ENCODE measurements around the gene LGI1. TPM values are rescaled to one million over a fixed set of nuclear protein-coding genes. Genes with fewer than 3 reads are reported as not detected.

The LGI1 gene
- polyA plus RNA-seq, 1 donor (not counting 4 experiments of a cell fraction or from before 2014, with no cell fraction given): not detected

- H4K20me1 ChIP-seq (ENCODE audit: control insufficient read depth, extremely low read depth, insufficient read depth, low read length): no peaks in the 10 kb centered on the region
- dilution Hi-C loops (cut with MboI; ENCODE audit: extremely low pct_ligation_motif_present, low sequenced_read_pairs): no loop called here
- no peak overlapping the region for H3K27ac ChIP-seq (ENCODE audit: control insufficient read depth, insufficient read depth, low read length)
- no peaks in the 10 kb centered on the region for H3K9me3 ChIP-seq (ENCODE audit: control insufficient read depth, low read depth, low read length)
- no peak overlapping the region for H2AFZ ChIP-seq (ENCODE audit: control insufficient read depth, low read length)
- DNase-seq (ENCODE audit: low read depth, low spot score) (no peak), FAIRE-seq (no peak)
- H3K4me3 ChIP-seq (ENCODE audit: control insufficient read depth in 2 of 3, extremely low read depth in 1 of 3, insufficient read depth in 2 of 3, low read depth in 1 of 3, low read length in 3 of 3): no peak overlapping the region
- H3K4me1 ChIP-seq (ENCODE audit: control insufficient read depth, extremely low read depth, insufficient read depth, low read length): no peaks in the 10 kb centered on the region
- H3K79me2 ChIP-seq (ENCODE audit: control insufficient read depth, insufficient read depth, low read length): no peaks in the 10 kb centered on the region
- H3K9me1 ChIP-seq (ENCODE audit: control insufficient read depth, extremely low read depth, insufficient read depth, low read length): no peaks in the 10 kb centered on the region
- no peaks in the 10 kb centered on the region for H3K36me3 ChIP-seq (ENCODE audit: control insufficient read depth in 2 of 2, extremely low read depth in 1 of 2, insufficient read depth in 2 of 2, low read length in 2 of 2)
- H3K27me3 ChIP-seq (ENCODE audit: control insufficient read depth, extremely low read depth, insufficient read depth, low read length): peaks cover under 1% of the 10 kb centered on the region
- no peak overlapping the region for H3K4me2 ChIP-seq (ENCODE audit: control insufficient read depth, extremely low read depth, insufficient read depth, low read depth, low read length)
- no peak overlapping the region for H3K9ac ChIP-seq (ENCODE audit: control insufficient read depth, extremely low read depth, insufficient read depth, low read length)
- TF ChIP-seq EZH2 (IDR thresholded peaks at IDR 0.05; ENCODE audit: low read length) (no peak), CTCF (optimal IDR thresholded peaks at IDR 0.05 in 1 of 3, IDR thresholded peaks at IDR 0.05 in 1 of 3, conservative IDR thresholded peaks at IDR 0.05 in 1 of 3; ENCODE audit: extremely low read depth in 1 of 3, insufficient read depth in 2 of 3, low read length in 3 of 3) (no peak)
Measured at GRCh38 chr10:93775356-93775755, 17.6 kb downstream of the LGI1 start.

DNA sequence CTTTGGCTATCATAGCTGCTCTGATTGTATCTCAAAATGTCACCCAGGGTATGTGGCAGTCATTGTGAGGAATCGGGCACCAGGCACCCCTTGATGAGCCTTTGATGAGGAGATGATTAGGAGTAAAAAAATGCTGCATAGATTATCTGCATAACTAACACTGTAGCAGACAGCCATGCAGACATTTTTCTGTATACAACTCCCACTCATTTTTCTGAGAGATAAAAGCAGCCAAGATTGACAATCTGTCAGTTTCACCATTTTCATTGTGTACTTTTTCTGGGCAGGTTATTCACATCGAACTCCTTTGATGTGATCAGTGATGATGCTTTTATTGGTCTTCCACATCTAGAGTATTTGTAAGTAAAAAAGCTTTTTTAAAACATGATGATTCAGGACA lies 19.4 kb downstream of the LGI1 start:
- FAIRE-seq (no peak), DNase-seq (ENCODE audit: low read depth, low spot score) (no peak)
- Histone ChIP-seq H3K4me3 (ENCODE audit: control insufficient read depth in 2 of 3, extremely low read depth in 1 of 3, insufficient read depth in 2 of 3, low read depth in 1 of 3, low read length in 3 of 3) (no peak overlapping the region), H3K9ac (ENCODE audit: control insufficient read depth, extremely low read depth, insufficient read depth, low read length) (no peak overlapping the region), H3K9me3 (ENCODE audit: control insufficient read depth, low read depth, low read length) (no peaks in the 10 kb centered on the region), H3K4me2 (ENCODE audit: control insufficient read depth, extremely low read depth, insufficient read depth, low read depth, low read length) (no peak overlapping the region), H3K9me1 (ENCODE audit: control insufficient read depth, extremely low read depth, insufficient read depth, low read length) (no peaks in the 10 kb centered on the region), H2AFZ (ENCODE audit: control insufficient read depth, low read length) (no peak overlapping the region), H3K27ac (ENCODE audit: control insufficient read depth, insufficient read depth, low read length) (no peak overlapping the region), H3K4me1 (ENCODE audit: control insufficient read depth, extremely low read depth, insufficient read depth, low read length) (no peaks in the 10 kb centered on the region), H4K20me1 (ENCODE audit: control insufficient read depth, extremely low read depth, insufficient read depth, low read length) (no peaks in the 10 kb centered on the region), H3K27me3 (ENCODE audit: control insufficient read depth, extremely low read depth, insufficient read depth, low read length) (no peaks in the 10 kb centered on the region), H3K79me2 (ENCODE audit: control insufficient read depth, insufficient read depth, low read length) (no peaks in the 10 kb centered on the region), H3K36me3 (ENCODE audit: control insufficient read depth in 2 of 2, extremely low read depth in 1 of 2, insufficient read depth in 2 of 2, low read length in 2 of 2) (no peaks in the 10 kb centered on the region)
- dilution Hi-C loops (cut with MboI; ENCODE audit: extremely low pct_ligation_motif_present, low sequenced_read_pairs): no loop called here
- TF ChIP-seq CTCF (optimal IDR thresholded peaks at IDR 0.05 in 1 of 3, IDR thresholded peaks at IDR 0.05 in 1 of 3, conservative IDR thresholded peaks at IDR 0.05 in 1 of 3; ENCODE audit: extremely low read depth in 1 of 3, insufficient read depth in 2 of 3, low read length in 3 of 3) (no peak), EZH2 (IDR thresholded peaks at IDR 0.05; ENCODE audit: low read length) (no peak)

Measured in keratinocyte (primary cell).